GM12878 (cell line): Measurements from ENCODE around the gene PKD1L1.
"Not testable (repeated sequence)": the region's sequence is repeated elsewhere in the genome, so short reads cannot be mapped to it uniquely, and the experiment has no call there.

Source experiments
- BHLHE40 ChIP-seq, 2 experiments: fragments of 450-650 bp in 1 of 2; IDR thresholded peaks; 2 replicates each; pipeline ENCODE4 v1.6.1; 2011 to 2017; ENCODE audit warnings: low read depth in 2 of 2, borderline replicate concordance in 1 of 2, improper control_type of control experiment in 1 of 2, low read length in 1 of 2, mild to moderate bottlenecking in 1 of 2
- CEBPB ChIP-seq, 2 experiments: fragments of 150-350 bp in 1 of 2; IDR thresholded peaks; 2 replicates each; pipeline ENCODE4 v1.6.1; 2012 to 2014; ENCODE audit warnings: low read depth in 2 of 2, low read length in 2 of 2, borderline replicate concordance in 1 of 2, inconsistent platforms in 1 of 2
- ETV6 ChIP-seq, 2 experiments: fragments of 450-650 bp in 1 of 2; IDR thresholded peaks in 1 of 2; conservative IDR thresholded peaks in 1 of 2; 2 replicates each; pipeline ENCODE4 v1.6.1; 2014; ENCODE audit warnings: antibody characterized with exemption in 1 of 2, borderline replicate concordance in 1 of 2, low read depth in 1 of 2, mild to moderate bottlenecking in 1 of 2, moderate library complexity in 1 of 2
- GABPA ChIP-seq: IDR thresholded peaks from 2 replicates; pipeline ENCODE4 v1.6.1; 2014; ENCODE audit warnings: antibody characterized with exemption, low read depth, mild to moderate bottlenecking, inconsistent platforms
- KDM1A ChIP-seq: fragments of 200-600 bp; sonication (generic); IDR thresholded peaks from 2 replicates; pipeline ENCODE4 v1.6.1; 2016; ENCODE audit warnings: borderline replicate concordance
- SRF ChIP-seq, 2 experiments: IDR thresholded peaks; 2 replicates each; pipeline ENCODE4 v1.6.1; 2011; ENCODE audit warnings: low read depth in 2 of 2, low read length in 2 of 2, mild to moderate bottlenecking in 1 of 2, moderate library complexity in 1 of 2
- TF ChIP-seq, protein P1 (sequence below): fragments of 450-650 bp; formaldehyde crosslinking; IDR thresholded peaks from 2 replicates; pipeline ENCODE4 v1.4.0; 2020; ENCODE audit warnings: mild to moderate bottlenecking, moderate library complexity
- TF ChIP-seq, protein P2 (sequence below), 3 experiments: IDR thresholded peaks in 2 of 3; conservative IDR thresholded peaks in 1 of 3; 2 replicates each; pipeline ENCODE4 v1.5.1; 2011; ENCODE audit warnings: low read depth in 3 of 3, low read length in 3 of 3, mild to moderate bottlenecking in 3 of 3, control low read depth in 2 of 3, moderate library complexity in 2 of 3, inconsistent platforms in 1 of 3, mixed read lengths in 1 of 3; ENCODE audit not compliant: control insufficient read depth in 2 of 3, insufficient read depth in 1 of 3; ENCODE audit errors: extremely low read depth in 1 of 3
- TF ChIP-seq, protein P3 (sequence below): fragments of 450-650 bp; IDR thresholded peaks from 2 replicates; pipeline ENCODE4 v1.6.1; 2016; ENCODE audit warnings: mild to moderate bottlenecking, moderate library complexity, borderline replicate concordance
- TF ChIP-seq, protein P4 (sequence below): IDR thresholded peaks from 2 replicates; pipeline ENCODE4 v1.6.1; 2012; ENCODE audit warnings: mild to moderate bottlenecking, low read depth, low read length

DNA sequence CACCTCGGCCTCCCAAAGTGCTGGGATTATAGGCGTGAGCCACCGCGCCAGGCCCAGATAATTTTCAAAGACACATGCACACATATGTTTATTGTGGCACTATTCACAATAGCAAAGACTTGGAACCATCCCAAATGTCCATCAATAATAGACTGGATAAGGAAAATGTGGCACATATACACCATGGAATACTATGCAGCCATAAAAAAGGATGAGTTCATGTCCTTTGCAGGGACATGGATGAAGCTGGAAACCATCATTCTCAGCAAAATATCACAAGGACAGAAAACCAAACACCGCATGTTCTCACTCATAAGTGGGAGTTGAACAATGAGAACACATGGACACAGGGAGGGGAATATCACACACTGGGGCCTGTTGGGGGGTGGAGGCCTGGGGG, 32.4 kb upstream of the PKD1L1 start:
- TF ChIP-seq, protein P1, sequence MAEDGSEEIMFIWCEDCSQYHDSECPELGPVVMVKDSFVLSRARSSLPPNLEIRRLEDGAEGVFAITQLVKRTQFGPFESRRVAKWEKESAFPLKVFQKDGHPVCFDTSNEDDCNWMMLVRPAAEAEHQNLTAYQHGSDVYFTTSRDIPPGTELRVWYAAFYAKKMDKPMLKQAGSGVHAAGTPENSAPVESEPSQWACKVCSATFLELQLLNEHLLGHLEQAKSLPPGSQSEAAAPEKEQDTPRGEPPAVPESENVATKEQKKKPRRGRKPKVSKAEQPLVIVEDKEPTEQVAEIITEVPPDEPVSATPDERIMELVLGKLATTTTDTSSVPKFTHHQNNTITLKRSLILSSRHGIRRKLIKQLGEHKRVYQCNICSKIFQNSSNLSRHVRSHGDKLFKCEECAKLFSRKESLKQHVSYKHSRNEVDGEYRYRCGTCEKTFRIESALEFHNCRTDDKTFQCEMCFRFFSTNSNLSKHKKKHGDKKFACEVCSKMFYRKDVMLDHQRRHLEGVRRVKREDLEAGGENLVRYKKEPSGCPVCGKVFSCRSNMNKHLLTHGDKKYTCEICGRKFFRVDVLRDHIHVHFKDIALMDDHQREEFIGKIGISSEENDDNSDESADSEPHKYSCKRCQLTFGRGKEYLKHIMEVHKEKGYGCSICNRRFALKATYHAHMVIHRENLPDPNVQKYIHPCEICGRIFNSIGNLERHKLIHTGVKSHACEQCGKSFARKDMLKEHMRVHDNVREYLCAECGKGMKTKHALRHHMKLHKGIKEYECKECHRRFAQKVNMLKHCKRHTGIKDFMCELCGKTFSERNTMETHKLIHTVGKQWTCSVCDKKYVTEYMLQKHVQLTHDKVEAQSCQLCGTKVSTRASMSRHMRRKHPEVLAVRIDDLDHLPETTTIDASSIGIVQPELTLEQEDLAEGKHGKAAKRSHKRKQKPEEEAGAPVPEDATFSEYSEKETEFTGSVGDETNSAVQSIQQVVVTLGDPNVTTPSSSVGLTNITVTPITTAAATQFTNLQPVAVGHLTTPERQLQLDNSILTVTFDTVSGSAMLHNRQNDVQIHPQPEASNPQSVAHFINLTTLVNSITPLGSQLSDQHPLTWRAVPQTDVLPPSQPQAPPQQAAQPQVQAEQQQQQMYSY (CRISPR knock-in tag): not testable (repeated sequence)
- not testable (repeated sequence) for TF ChIP-seq KDM1A; CEBPB (IDR thresholded peaks at IDR 0.05; ENCODE audit: borderline replicate concordance in 1 of 2, low read depth in 2 of 2, low read length in 2 of 2); SRF (IDR thresholded peaks at IDR 0.05; ENCODE audit: low read depth in 2 of 2, low read length in 2 of 2); BHLHE40 (IDR thresholded peaks at IDR 0.05; ENCODE audit: borderline replicate concordance in 1 of 2, low read depth in 2 of 2, low read length in 1 of 2); GABPA; ETV6 (conservative IDR thresholded peaks at IDR 0.05 in 1 of 2, IDR thresholded peaks at IDR 0.05 in 1 of 2; ENCODE audit: borderline replicate concordance in 1 of 2, low read depth in 1 of 2)
- TF ChIP-seq, protein P2, sequence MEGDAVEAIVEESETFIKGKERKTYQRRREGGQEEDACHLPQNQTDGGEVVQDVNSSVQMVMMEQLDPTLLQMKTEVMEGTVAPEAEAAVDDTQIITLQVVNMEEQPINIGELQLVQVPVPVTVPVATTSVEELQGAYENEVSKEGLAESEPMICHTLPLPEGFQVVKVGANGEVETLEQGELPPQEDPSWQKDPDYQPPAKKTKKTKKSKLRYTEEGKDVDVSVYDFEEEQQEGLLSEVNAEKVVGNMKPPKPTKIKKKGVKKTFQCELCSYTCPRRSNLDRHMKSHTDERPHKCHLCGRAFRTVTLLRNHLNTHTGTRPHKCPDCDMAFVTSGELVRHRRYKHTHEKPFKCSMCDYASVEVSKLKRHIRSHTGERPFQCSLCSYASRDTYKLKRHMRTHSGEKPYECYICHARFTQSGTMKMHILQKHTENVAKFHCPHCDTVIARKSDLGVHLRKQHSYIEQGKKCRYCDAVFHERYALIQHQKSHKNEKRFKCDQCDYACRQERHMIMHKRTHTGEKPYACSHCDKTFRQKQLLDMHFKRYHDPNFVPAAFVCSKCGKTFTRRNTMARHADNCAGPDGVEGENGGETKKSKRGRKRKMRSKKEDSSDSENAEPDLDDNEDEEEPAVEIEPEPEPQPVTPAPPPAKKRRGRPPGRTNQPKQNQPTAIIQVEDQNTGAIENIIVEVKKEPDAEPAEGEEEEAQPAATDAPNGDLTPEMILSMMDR (IDR thresholded peaks at IDR 0.05 in 2 of 3, conservative IDR thresholded peaks at IDR 0.05 in 1 of 3; ENCODE audit: control insufficient read depth in 2 of 3, extremely low read depth in 1 of 3, insufficient read depth in 1 of 3, low read depth in 3 of 3, low read length in 3 of 3): not testable (repeated sequence)
- TF ChIP-seq, protein P3, sequence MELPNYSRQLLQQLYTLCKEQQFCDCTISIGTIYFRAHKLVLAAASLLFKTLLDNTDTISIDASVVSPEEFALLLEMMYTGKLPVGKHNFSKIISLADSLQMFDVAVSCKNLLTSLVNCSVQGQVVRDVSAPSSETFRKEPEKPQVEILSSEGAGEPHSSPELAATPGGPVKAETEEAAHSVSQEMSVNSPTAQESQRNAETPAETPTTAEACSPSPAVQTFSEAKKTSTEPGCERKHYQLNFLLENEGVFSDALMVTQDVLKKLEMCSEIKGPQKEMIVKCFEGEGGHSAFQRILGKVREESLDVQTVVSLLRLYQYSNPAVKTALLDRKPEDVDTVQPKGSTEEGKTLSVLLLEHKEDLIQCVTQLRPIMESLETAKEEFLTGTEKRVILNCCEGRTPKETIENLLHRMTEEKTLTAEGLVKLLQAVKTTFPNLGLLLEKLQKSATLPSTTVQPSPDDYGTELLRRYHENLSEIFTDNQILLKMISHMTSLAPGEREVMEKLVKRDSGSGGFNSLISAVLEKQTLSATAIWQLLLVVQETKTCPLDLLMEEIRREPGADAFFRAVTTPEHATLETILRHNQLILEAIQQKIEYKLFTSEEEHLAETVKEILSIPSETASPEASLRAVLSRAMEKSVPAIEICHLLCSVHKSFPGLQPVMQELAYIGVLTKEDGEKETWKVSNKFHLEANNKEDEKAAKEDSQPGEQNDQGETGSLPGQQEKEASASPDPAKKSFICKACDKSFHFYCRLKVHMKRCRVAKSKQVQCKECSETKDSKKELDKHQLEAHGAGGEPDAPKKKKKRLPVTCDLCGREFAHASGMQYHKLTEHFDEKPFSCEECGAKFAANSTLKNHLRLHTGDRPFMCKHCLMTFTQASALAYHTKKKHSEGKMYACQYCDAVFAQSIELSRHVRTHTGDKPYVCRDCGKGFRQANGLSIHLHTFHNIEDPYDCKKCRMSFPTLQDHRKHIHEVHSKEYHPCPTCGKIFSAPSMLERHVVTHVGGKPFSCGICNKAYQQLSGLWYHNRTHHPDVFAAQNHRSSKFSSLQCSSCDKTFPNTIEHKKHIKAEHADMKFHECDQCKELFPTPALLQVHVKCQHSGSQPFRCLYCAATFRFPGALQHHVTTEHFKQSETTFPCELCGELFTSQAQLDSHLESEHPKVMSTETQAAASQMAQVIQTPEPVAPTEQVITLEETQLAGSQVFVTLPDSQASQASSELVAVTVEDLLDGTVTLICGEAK: not testable (repeated sequence)
- TF ChIP-seq, protein P4, sequence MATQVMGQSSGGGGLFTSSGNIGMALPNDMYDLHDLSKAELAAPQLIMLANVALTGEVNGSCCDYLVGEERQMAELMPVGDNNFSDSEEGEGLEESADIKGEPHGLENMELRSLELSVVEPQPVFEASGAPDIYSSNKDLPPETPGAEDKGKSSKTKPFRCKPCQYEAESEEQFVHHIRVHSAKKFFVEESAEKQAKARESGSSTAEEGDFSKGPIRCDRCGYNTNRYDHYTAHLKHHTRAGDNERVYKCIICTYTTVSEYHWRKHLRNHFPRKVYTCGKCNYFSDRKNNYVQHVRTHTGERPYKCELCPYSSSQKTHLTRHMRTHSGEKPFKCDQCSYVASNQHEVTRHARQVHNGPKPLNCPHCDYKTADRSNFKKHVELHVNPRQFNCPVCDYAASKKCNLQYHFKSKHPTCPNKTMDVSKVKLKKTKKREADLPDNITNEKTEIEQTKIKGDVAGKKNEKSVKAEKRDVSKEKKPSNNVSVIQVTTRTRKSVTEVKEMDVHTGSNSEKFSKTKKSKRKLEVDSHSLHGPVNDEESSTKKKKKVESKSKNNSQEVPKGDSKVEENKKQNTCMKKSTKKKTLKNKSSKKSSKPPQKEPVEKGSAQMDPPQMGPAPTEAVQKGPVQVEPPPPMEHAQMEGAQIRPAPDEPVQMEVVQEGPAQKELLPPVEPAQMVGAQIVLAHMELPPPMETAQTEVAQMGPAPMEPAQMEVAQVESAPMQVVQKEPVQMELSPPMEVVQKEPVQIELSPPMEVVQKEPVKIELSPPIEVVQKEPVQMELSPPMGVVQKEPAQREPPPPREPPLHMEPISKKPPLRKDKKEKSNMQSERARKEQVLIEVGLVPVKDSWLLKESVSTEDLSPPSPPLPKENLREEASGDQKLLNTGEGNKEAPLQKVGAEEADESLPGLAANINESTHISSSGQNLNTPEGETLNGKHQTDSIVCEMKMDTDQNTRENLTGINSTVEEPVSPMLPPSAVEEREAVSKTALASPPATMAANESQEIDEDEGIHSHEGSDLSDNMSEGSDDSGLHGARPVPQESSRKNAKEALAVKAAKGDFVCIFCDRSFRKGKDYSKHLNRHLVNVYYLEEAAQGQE: not testable (repeated sequence)
